SU-DHL-6 (cell line): ENCODE data around the gene PDE6C.

Source experiments
- H2AFZ ChIP-seq: fragments of 200-600 bp; sonication (generic); 2 replicates; pipeline ENCODE4 v1.6.1; 2014; ENCODE audit warnings: low read depth, mild to moderate bottlenecking, moderate library complexity, mixed read lengths, antibody characterized with exemption, low read length; ENCODE audit not compliant: severe bottlenecking
- H3F3A ChIP-seq: fragments of 200-600 bp; shearing (Covaris generic); 2 replicates; pipeline ENCODE4 v1.6.0; 2016; ENCODE audit warnings: antibody characterized with exemption, mild to moderate bottlenecking; ENCODE audit not compliant: insufficient read depth
- H3K27ac ChIP-seq: fragments of 200-600 bp; sonication (generic); 2 replicates; pipeline ENCODE4 v1.5.1; 2016; ENCODE audit warnings: low read depth, mild to moderate bottlenecking, low read length, moderate library complexity, mixed read lengths
- H3K27me3 ChIP-seq: fragments of 200-600 bp; sonication (generic), shearing (Covaris generic); 2 replicates; pipeline ENCODE4 v1.6.0; 2014; ENCODE audit warnings: mild to moderate bottlenecking, low read length
- H3K36me3 ChIP-seq: fragments of 200-600 bp; sonication (generic); 2 replicates; pipeline ENCODE4 v1.6.1; 2014; ENCODE audit warnings: mild to moderate bottlenecking, low read length, mixed read lengths
- H3K4me2 ChIP-seq: fragments of 300-600, 200-600 bp; shearing (Covaris generic), sonication (generic); 2 replicates; pipeline ENCODE4 v1.6.0; 2014; ENCODE audit warnings: low read length, low read depth, mild to moderate bottlenecking; ENCODE audit not compliant: poor library complexity, severe bottlenecking
- H3K4me3 ChIP-seq: fragments of 200-600 bp; sonication (generic); 2 replicates; pipeline ENCODE4 v1.5.1; 2014; ENCODE audit warnings: antibody characterized with exemption, low read length, mild to moderate bottlenecking, mixed read lengths; ENCODE audit not compliant: insufficient read depth, poor library complexity, severe bottlenecking
- H3K79me2 ChIP-seq: fragments of 200-600 bp; sonication (generic); 2 replicates; pipeline ENCODE4 v1.6.1; 2014; ENCODE audit warnings: mild to moderate bottlenecking, low read length, moderate library complexity; ENCODE audit not compliant: insufficient read depth
- H3K9ac ChIP-seq: fragments of 200-600 bp; sonication (generic); 2 replicates; pipeline ENCODE4 v1.7.0; 2014; ENCODE audit warnings: mild to moderate bottlenecking, low read length
- H3K9me2 ChIP-seq: fragments of 200-600 bp; sonication (generic); replicated peaks from 2 replicates; pipeline ENCODE4 v1.6.1; 2014; ENCODE audit warnings: low read length; ENCODE audit not compliant: insufficient read depth
- H3K9me3 ChIP-seq: fragments of 200-600 bp; sonication (generic); 2 replicates; pipeline ENCODE4 v1.6.1; 2014; ENCODE audit warnings: low read length, mixed read lengths; ENCODE audit not compliant: insufficient read depth
- H4K20me1 ChIP-seq: fragments of 200-600 bp; sonication (generic); 2 replicates; pipeline ENCODE4 v1.6.1; 2014; ENCODE audit warnings: low read depth, mild to moderate bottlenecking, antibody characterized with exemption, low read length, moderate library complexity, mixed read lengths
- EZH2phosphoT487 ChIP-seq: fragments of 200-600 bp; sonication (generic), shearing (Covaris generic); conservative IDR thresholded peaks from 2 replicates; pipeline ENCODE4 v1.6.1; 2018; ENCODE audit warnings: mild to moderate bottlenecking, antibody characterized with exemption, low read length, moderate library complexity, mixed read lengths
- TF ChIP-seq, protein P1 (sequence below): fragments of 200-600 bp; sonication (generic); IDR thresholded peaks from one replicate; pipeline ENCODE4 v1.5.1; 2017; ENCODE audit warnings: antibody characterized with exemption, mild to moderate bottlenecking, low read length, moderate library complexity; ENCODE audit not compliant: insufficient read depth, poor library complexity, severe bottlenecking

Gene PDE6C

DNA sequence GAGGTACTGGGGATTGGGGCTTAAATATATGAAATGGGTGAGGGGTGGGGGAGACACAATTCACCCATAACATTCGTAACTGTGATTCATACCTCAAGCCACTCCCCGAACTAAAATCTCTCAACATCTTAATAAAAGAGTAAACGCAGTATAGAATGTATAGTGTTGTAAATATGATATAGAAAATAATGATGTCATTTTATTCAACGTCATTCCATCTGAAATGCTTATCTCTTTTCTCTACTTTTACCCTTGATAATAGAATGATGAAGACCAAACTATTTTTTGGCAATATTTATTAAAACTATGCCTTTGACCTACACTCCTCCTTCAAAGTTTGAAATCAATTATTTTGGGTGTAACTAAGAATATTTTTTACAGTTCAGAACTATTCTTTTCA is 53.7 kb downstream of the PDE6C start:
- Histone ChIP-seq H3F3A (no peaks in the 10 kb centered on the region), H3K9ac (no peak overlapping the region), H3K27me3 (no peaks in the 10 kb centered on the region), H3K36me3 (peaks cover 37% of the 10 kb centered on the region; the same call in 1 of the 2 replicates), H3K4me3 (no peak overlapping the region), H3K27ac (no peak overlapping the region), H4K20me1 (no peaks in the 10 kb centered on the region), H2AFZ (no peak overlapping the region), H3K79me2 (no peaks in the 10 kb centered on the region), H3K4me2 (no peak overlapping the region), H3K9me3 (no peaks in the 10 kb centered on the region), H3K9me2 (no peaks in the 10 kb centered on the region)
- TF ChIP-seq, protein P1, sequence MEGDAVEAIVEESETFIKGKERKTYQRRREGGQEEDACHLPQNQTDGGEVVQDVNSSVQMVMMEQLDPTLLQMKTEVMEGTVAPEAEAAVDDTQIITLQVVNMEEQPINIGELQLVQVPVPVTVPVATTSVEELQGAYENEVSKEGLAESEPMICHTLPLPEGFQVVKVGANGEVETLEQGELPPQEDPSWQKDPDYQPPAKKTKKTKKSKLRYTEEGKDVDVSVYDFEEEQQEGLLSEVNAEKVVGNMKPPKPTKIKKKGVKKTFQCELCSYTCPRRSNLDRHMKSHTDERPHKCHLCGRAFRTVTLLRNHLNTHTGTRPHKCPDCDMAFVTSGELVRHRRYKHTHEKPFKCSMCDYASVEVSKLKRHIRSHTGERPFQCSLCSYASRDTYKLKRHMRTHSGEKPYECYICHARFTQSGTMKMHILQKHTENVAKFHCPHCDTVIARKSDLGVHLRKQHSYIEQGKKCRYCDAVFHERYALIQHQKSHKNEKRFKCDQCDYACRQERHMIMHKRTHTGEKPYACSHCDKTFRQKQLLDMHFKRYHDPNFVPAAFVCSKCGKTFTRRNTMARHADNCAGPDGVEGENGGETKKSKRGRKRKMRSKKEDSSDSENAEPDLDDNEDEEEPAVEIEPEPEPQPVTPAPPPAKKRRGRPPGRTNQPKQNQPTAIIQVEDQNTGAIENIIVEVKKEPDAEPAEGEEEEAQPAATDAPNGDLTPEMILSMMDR: no peak
- TF ChIP-seq EZH2phosphoT487: no peak

DNA sequence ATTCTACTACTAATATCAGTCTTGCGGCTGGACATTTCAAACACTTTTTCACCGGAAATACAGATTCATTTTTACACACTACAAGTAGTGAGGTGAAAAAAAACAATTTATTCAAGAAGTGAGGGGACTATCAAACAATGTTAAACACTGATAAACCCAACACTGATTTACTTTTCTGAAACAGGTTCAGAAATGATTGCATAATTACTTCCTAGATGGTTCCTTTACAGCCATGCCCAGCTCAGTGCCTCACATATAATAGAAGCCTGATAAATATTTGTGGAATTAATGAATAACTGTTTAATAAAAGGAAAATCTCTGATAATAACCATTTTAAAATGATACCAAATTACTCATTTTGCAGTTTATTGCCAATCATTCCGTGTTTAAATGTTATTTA is 55.5 kb downstream of the PDE6C start:
- Histone ChIP-seq H4K20me1 (no peaks in the 10 kb centered on the region), H3K9me3 (no peaks in the 10 kb centered on the region), H2AFZ (no peak overlapping the region), H3K27me3 (no peaks in the 10 kb centered on the region), H3K4me2 (no peak overlapping the region), H3K9ac (no peak overlapping the region), H3K27ac (no peak overlapping the region), H3K36me3 (peaks cover 44% of the 10 kb centered on the region; the same call in 1 of the 2 replicates), H3F3A (no peaks in the 10 kb centered on the region), H3K79me2 (no peaks in the 10 kb centered on the region), H3K9me2 (no peaks in the 10 kb centered on the region), H3K4me3 (no peak overlapping the region)
- no peak for TF ChIP-seq EZH2phosphoT487
- TF ChIP-seq, protein P1: no peak

DNA sequence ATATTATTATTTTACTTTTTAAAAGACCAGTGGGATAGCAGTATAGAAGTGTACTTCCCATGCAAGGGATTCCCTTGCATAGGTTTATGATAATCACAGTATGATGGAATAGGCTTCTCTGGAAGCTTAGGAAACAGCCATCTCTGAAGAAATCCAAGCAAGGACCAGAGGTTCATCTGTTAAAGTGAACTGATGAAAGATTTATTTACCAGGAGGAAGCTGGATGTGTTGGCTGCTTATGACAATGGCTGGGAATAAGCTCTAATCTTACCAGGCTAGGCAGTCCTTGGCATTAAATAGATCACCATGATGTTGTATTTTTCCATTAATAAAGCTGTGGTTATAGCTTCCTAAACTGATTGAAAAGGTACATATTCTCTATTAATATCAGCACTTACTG is 58.0 kb downstream of the PDE6C start:
- TF ChIP-seq, protein P1: no peak
- TF ChIP-seq EZH2phosphoT487: no peak
- Histone ChIP-seq H2AFZ (no peak overlapping the region), H3K79me2 (no peaks in the 10 kb centered on the region), H3K4me2 (no peak overlapping the region), H3K9me3 (no peaks in the 10 kb centered on the region), H4K20me1 (no peaks in the 10 kb centered on the region), H3F3A (no peaks in the 10 kb centered on the region), H3K27ac (no peak overlapping the region), H3K9me2 (no peaks in the 10 kb centered on the region), H3K27me3 (no peaks in the 10 kb centered on the region), H3K36me3 (peaks cover 54% of the 10 kb centered on the region; the same call in 1 of the 2 replicates), H3K9ac (no peak overlapping the region), H3K4me3 (no peak overlapping the region)
